Heart left ventricle (tissue), 13 donors: ENCODE measurements around the gene FAAH2.

Experiments used
- CTCF ChIP-seq, 12 donors: fragments of 200-600 bp; sonication (generic) in 4 of 12; IDR thresholded peaks; one replicate each; pipeline versions ENCODE4 v1.5.0 to v1.8.0; 2018 to 2022; ENCODE audit warnings: antibody characterized with exemption in 12 of 12, mild to moderate bottlenecking in 5 of 12
- POLR2A ChIP-seq, 2 donors: fragments of 450-650 bp; IDR thresholded peaks; one replicate each; pipeline ENCODE4 v1.6.1; 2017; ENCODE audit warnings: antibody characterized with exemption in 2 of 2, mild to moderate bottlenecking in 2 of 2, moderate library complexity in 2 of 2
- donor health status: ischemic (EF 13 %, LVEDD 7.1; RV severe dilation, severe dysfunction).
- donor health status: DM: no; HTN: yes; CAD: no.
- donor health status: DM: no; HTN: no; CAD: no.
- donor health status: ischemic (EF 25% LVEDD 6.9; RV normal size, moderate dysfunction).
- donor health status: ischemic (EF 25% LVEDD 5.7; RV mildly dilated, moderate dysfunction).
- donor health status: ischemic (EF 35%, LVEDD 5.7; RV mildly dilated, moderate dysfunction).
- donor health status: nonischemic (EF 11% LVEDD 7.7; RV severe dilation, severe dysfunction).
- donor health status: DM: yes; HTN: yes; CAD: no.
- donor health status: PGD.
- donor health status: ischemic (EF 29% LVEDD 5.4; RV normal size, mild dysfunction).
- donor health status: nonischemic (EF 23%, LVEDD 6.1; RV moderate dilation, normal function).

- TF ChIP-seq CTCF (IDR thresholded peaks at IDR 0.05) (no peak), POLR2A (IDR thresholded peaks at IDR 0.05) (no peak)
These were observed 233.1 kb downstream of the FAAH2 start for GRCh38 chrX:57519578-57520118.
